ENCODE data around the gene EPC2. TPM values are rescaled to one million over a fixed set of nuclear protein-coding genes. Genes with fewer than 3 reads are reported as not detected.

EPC2 gene
- polyA plus RNA-seq, 3 donors: 1.4 to 19.2 (median 2.0) TPM

GRCh38 chr2:148812306-148812705 lies 167.8 kb downstream of the EPC2 start:
- intact Hi-C loops (cut with micrococcal nuclease): no loop called here
- H3K79me2 ChIP-seq (ENCODE audit: insufficient read depth, low read length): no peaks in the 10 kb centered on the region

GRCh38 chr2:148813603-148814065 lies 169.1 kb downstream of the EPC2 start:
- H3K4me3 ChIP-seq (replicated peaks in 1 of 3; ENCODE audit: low read depth in 2 of 3, low read length in 3 of 3): no peak overlapping the region
- no peak for TF ChIP-seq CTCF (IDR thresholded peaks at IDR 0.05)
- Mint-ChIP-seq H3K36me3 (no peaks in the 10 kb centered on the region), H3K9me3 (peaks cover 0 to 6% (median 0%) of the 10 kb centered on the region in 7 donors), H3K27me3 (ENCODE audit: low read depth in 3 of 3) (peaks cover 14 to 16% (median 15%) of the 10 kb centered on the region in 3 donors), H3K4me3 (no peak overlapping the region), H3K4me1 (peaks cover 6% of the 10 kb centered on the region), H3K27ac (no peak overlapping the region)
- no peaks in the 10 kb centered on the region for H3K4me1 ChIP-seq (ENCODE audit: control insufficient read depth in 1 of 2, insufficient read depth in 2 of 2, low read length in 2 of 2)
- no peak overlapping the region for H3K27ac ChIP-seq (ENCODE audit: low read depth in 1 of 2, low read length in 2 of 2)
- no peak overlapping the region for H2AFZ ChIP-seq (ENCODE audit: insufficient read depth, low read depth, low read length, poor library complexity, severe bottlenecking)
- H3K9ac ChIP-seq (ENCODE audit: insufficient read depth, low read length, poor library complexity, severe bottlenecking): no peak overlapping the region
- no peak for DNase-seq
- H3K36me3 ChIP-seq (replicated peaks in 1 of 2; ENCODE audit: control insufficient read depth in 1 of 2, insufficient read depth in 2 of 2, low read length in 2 of 2): no peaks in the 10 kb centered on the region
- H3K27me3 ChIP-seq (ENCODE audit: control insufficient read depth in 2 of 2, insufficient read depth in 2 of 2, low read length in 2 of 2): peaks cover 4 to 9% of the 10 kb centered on the region in 2 donors
- H3K9me3 ChIP-seq (replicated peaks in 1 of 2; ENCODE audit: control insufficient read depth in 1 of 2, insufficient read depth in 1 of 2, low read length in 2 of 2): no peaks in the 10 kb centered on the region
- H3K4me2 ChIP-seq (replicated peaks; ENCODE audit: extremely low read depth, low read length, poor library complexity, severe bottlenecking): no peak overlapping the region
- H4K20me1 ChIP-seq (ENCODE audit: insufficient read depth, low read length): no peaks in the 10 kb centered on the region
- H3K79me2 ChIP-seq (ENCODE audit: insufficient read depth, low read length): no peaks in the 10 kb centered on the region
- WGBS (ENCODE audit: insufficient coverage): 86% methylated on average over 10 of the region's 11 CpGs
- intact Hi-C loops (cut with micrococcal nuclease): no loop called here

More at GRCh38 chr2:148812306-148812705, 167.8 kb downstream of the EPC2 start:
- no peaks in the 10 kb centered on the region for H4K20me1 ChIP-seq (ENCODE audit: insufficient read depth, low read length)
- no peaks in the 10 kb centered on the region for H3K9me3 ChIP-seq (replicated peaks in 1 of 2; ENCODE audit: control insufficient read depth in 1 of 2, insufficient read depth in 1 of 2, low read length in 2 of 2)
- TF ChIP-seq CTCF (IDR thresholded peaks at IDR 0.05): no peak
- H3K4me2 ChIP-seq (replicated peaks; ENCODE audit: extremely low read depth, low read length, poor library complexity, severe bottlenecking): no peak overlapping the region
- DNase-seq: no peak
- peaks cover 0 to 6% (median 0%) of the 10 kb centered on the region in 7 donors for H3K9me3 Mint-ChIP-seq
- H3K36me3 Mint-ChIP-seq: no peaks in the 10 kb centered on the region
- H3K9ac ChIP-seq (ENCODE audit: insufficient read depth, low read length, poor library complexity, severe bottlenecking): no peak overlapping the region
- H3K4me3 ChIP-seq (replicated peaks in 1 of 3; ENCODE audit: low read depth in 2 of 3, low read length in 3 of 3): no peak overlapping the region
- no peak overlapping the region for H2AFZ ChIP-seq (ENCODE audit: insufficient read depth, low read depth, low read length, poor library complexity, severe bottlenecking)
- peaks cover 10 to 11% (median 11%) of the 10 kb centered on the region in 3 donors for H3K27me3 Mint-ChIP-seq (ENCODE audit: low read depth in 3 of 3)
- H3K27ac Mint-ChIP-seq: peak overlapping the region in 1 of 7 donors; percentile 23
- H3K4me1 ChIP-seq (ENCODE audit: control insufficient read depth in 1 of 2, insufficient read depth in 2 of 2, low read length in 2 of 2): no peaks in the 10 kb centered on the region
- H3K4me1 Mint-ChIP-seq: peaks cover 4% of the 10 kb centered on the region
- peaks cover 0 to 4% of the 10 kb centered on the region in 2 donors for H3K27me3 ChIP-seq (ENCODE audit: control insufficient read depth in 2 of 2, insufficient read depth in 2 of 2, low read length in 2 of 2)
- no peak overlapping the region for H3K27ac ChIP-seq (ENCODE audit: low read depth in 1 of 2, low read length in 2 of 2)
- 87% methylated on average over 4 of the region's 6 CpGs for WGBS (ENCODE audit: insufficient coverage)
- no peaks in the 10 kb centered on the region for H3K36me3 ChIP-seq (replicated peaks in 1 of 2; ENCODE audit: control insufficient read depth in 1 of 2, insufficient read depth in 2 of 2, low read length in 2 of 2)
- no peak overlapping the region for H3K4me3 Mint-ChIP-seq
